Stimulated activated CD8-positive, alpha-beta memory T cell treated with anti-CD3 and anti-CD28 coated beads, Interleukin-2, amount 100 ng/mL, for 48 hours (primary cell): Measurements from ENCODE around the gene C9orf153.

ENCODE experiments used
- DNase-seq, 2 donors: peaks; one replicate each; pipeline ENCODE4 v3.0.0-alpha.2; 2020; ENCODE audit warnings: low read depth in 2 of 2

The C9orf153 gene

DNA sequence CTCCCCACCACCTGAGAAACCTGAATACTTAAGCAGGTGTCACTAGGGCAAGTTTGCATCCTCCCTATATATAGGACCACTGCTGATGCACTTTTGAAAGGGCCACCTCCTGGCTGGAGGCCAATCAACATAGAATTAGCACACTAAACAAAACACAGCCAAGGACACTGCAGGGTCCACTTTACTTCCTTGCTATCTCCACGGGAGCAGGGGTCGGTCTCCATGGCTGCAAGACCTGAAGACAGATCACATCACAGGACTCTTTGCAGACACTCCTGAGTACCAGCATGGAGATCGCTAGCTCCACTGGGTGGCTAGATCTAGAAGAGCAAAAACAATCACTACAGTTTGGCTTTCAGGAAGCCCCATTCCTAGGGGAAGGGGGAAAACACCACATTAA, 72.3 kb downstream of the C9orf153 start:
- no peak for DNase-seq

- no peak for DNase-seq
These were observed 72.8 kb downstream of the C9orf153 start for GRCh38 chr9:86186696-86187095.

- DNase-seq, result no peak
These were observed 73.6 kb downstream of the C9orf153 start for GRCh38 chr9:86185872-86186271.

DNA sequence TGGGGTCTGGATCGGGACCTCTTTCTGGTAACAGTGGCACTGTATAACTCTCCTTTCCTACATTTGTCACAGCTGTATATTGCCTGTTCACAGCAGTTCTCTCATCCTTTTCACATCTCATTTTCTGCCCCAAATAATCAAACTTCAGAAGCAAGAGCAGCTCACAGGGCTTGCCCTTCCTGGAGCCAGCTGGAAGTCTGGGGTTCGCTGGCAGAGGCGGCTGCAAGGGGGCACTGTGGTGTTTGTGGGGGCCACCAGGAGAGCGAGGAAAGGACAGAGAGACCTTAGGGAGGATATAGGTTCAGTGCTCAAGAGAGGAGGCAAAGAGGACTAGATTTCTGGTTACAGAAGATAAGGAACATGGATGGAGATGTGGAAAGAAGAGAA, 75.3 kb downstream of the C9orf153 start:
- DNase-seq, result no peak

GRCh38 chr9:86183229-86184137, 76.0 kb downstream of the C9orf153 start:
- no peak for DNase-seq

DNA sequence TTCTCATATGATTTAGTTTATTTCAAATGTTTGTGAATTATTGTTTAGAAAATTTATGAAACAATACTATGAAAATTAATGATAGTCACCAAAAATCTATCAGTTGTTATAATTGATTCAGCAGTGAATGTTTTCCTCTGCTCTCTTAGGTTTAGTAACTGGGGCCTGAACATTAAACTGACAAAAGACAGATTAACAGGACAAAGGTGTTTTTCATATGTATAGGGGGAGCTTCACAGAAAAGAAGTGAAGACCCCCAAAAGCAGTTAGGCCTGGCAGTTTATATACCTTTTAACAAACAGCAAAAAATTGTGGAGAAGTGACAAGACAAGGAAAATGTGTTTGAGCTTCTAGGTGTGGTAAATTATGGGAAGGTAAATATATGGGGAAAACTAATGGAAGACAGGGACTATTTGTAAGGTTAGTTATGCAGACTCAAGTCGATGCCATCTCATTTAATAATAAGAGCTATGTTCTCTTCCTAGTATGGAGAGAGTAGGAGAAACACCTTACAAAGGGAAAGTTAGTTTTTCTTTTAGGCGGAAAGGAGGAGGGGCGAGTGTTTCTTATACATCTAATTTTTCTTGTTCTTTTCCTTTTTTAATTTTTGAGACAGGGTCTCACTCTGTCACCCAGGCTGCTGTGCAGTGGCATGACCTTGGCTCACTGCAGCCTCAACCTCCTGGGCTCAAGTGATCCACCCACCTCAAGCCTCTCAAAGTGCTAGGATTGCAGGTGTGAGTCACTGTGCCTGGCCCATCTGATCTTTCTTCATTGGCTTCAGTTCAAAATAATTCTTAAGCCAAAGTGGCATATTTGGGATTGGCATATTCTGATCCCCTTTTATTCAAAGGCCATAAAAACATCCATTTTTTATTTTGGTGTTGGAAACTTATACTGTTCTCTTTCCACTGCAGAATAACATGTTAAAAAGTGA, 77.8 kb downstream of the C9orf153 start:
- DNase-seq, result no peak

DNA sequence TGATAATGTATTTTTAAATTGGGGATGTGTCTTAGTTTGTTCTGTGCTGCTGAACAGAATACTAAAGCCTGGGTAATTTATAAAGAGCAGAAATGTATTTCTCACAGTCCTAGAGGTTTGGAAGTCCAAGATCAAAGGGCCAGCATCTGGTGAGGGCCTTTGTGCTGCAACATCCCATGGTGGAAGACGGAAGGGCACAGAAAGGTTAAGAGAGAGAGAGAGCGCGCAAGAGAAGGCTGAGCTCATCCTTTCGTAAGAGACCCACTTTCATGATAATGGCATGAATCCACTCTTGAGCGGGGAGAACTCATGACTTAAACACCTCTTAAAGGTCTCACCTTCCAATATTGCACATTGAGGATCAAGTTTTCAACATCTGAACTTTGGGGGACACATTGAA, 81.0 kb downstream of the C9orf153 start:
- DNase-seq, result no peak

DNA sequence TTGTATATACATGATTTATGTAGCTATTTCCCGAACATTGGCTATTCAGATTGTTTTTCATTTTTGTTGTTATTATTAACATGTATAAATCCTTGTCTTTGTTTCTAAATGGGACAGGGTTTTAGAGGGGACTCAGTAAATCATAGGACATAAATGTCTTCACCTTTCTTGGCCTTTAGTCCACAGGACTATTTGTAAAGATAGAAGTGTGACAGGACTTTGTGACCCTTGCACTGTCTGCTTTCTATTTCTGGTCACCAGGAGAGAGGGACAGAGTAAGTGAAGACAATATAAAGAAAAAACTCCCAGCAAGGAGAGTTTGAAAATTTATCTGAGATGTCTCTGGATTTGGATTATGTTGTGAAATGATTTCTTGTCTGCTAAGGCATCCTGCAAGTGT, 81.5 kb downstream of the C9orf153 start:
- no peak for DNase-seq

- no peak for DNase-seq
These were observed 83.0 kb downstream of the C9orf153 start for GRCh38 chr9:86176468-86176867.

DNA sequence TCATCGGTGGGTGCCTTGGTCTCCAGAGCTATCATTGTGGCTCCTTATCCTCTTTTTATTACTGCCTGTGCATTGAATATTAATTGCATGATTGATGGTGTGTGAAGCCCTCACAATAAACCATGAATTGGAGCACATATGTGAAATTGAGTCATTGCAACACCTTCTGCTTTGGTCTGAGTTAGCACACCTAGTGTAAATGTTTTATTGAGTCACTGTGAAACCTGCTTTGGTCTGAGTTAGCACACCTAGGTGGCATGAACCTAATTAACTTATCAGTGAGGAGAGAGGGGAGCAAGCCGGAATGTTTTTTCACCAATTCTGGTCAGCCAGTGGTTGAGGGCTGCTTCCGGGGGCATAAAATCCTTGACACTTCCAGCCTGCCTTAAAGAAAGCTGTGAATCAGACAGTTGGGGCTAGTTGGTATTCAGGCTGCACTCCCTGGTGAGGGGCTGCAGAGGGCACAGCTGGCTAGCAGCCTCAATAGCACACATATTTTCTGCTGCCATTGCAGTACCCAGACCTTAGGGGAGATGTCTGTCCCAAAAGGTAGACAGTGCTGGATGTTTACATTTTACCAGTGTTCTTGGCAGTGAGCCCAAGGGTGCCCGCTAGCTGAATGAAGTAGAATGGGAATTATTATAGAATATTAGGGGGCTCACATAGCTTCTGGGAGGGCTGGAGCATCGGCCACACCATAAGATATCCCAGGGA, 83.6 kb downstream of the C9orf153 start:
- no peak for DNase-seq

DNA sequence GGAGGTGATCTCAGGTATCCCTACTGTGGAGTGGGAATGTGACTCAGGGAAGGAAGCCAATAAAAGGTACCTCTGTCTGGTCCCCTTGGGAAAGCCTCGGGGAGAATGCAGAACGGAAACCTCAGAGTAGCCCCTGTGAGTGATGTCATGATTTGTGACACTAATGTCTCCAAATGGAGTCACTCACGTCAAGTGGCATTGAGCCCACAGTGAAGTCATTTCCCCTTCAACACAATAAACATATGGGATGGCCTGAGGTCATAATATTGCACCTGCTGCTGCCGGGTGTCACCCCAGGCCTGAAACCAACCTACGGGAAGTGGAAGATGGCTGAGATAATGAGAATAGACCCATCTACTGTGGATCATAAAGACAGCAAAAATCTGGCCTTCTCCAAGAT, 84.2 kb downstream of the C9orf153 start:
- no peak for DNase-seq
